HUES64 (cell line): Measurements from ENCODE around the gene PKN2.
A peak's percentile ranks its signal among the peaks of the same experiment; 100 is the strongest.
"Not testable (repeated sequence)": the region's sequence is repeated elsewhere in the genome, so short reads cannot be mapped to it uniquely, and the experiment has no call there.

Source experiments
- H3K27ac ChIP-seq: 2 replicates; pipeline ENCODE4 v1.7.0; 2013; ENCODE audit warnings: low read depth, low read length, inconsistent platforms
- H3K27me3 ChIP-seq: 2 replicates; pipeline ENCODE4 v1.6.1; 2013; ENCODE audit warnings: mild to moderate bottlenecking, low read length; ENCODE audit not compliant: insufficient read depth
- H3K36me3 ChIP-seq: 2 replicates; pipeline ENCODE4 v1.6.1; 2013; ENCODE audit warnings: mild to moderate bottlenecking, low read length; ENCODE audit not compliant: insufficient read depth
- H3K4me1 ChIP-seq: 2 replicates; pipeline ENCODE4 v1.6.1; 2013; ENCODE audit warnings: mild to moderate bottlenecking, low read length, moderate library complexity; ENCODE audit not compliant: insufficient read depth
- H3K4me3 ChIP-seq: 2 replicates; pipeline ENCODE4 v1.5.1; 2013; ENCODE audit warnings: mild to moderate bottlenecking, low read length, moderate library complexity
- H3K9ac ChIP-seq: 2 replicates; pipeline ENCODE4 v1.6.1; 2013; ENCODE audit warnings: mild to moderate bottlenecking, low read depth, low read length
- H3K9me3 ChIP-seq: 2 replicates; pipeline ENCODE4 v1.6.1; 2013; ENCODE audit warnings: low read depth, low read length; ENCODE audit not compliant: insufficient read depth
- WGBS: fragments of 150-250, 120-280 bp; methylation state at CpG from one replicate; pipeline ENCODE4 v1.1.7; 2013; ENCODE audit warnings: missing lambda C conversion rate; 5-methylcytosine and 5-hydroxymethylcytosine counted together

The PKN2 gene

DNA sequence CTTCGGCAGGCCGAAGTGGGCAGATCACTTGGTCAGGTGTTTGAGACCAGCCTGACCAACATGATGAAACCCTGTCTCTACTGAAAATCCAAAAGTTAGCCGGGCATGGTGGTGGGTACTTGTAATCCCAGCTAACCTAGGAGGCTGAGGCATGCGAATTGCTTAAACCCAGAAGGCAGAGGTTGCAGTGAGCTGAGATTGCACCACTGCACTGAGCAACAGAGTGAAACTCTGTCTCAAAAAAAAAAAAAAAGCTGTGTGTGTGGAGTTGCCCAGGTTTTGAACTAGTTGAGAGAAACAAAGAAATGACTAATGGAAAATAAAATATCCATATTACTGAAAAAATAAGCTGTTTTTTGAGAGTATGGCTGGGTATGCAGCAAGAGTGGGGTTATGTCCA lies 107.1 kb downstream of the PKN2 start:
- WGBS: 96% methylated on average over 4 of the region's 4 CpGs

DNA sequence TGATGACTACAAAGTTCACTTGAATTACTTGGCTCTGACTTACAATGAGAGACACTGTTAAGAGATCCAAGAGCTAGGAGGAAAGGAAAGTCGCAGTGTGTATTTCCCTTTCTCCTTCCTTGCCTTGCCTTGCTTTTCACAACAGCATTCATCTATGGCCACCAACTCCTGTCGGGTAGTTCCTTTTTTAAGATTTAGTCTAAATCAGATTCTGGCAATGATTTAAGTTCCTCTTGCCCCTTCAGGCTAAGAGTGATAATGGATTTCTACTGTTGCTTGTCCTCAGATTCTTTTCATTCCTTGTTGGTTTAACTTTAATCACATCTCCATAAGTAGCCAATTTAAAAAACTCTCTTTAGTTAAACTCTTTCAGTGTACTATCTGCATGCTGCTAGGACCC lies 115.4 kb downstream of the PKN2 start:
- Histone ChIP-seq H3K4me1 (no peaks in the 10 kb centered on the region), H3K27ac (no peak overlapping the region), H3K36me3 (peaks cover 73% of the 10 kb centered on the region), H3K27me3 (no peaks in the 10 kb centered on the region), H3K9ac (no peak overlapping the region), H3K9me3 (peaks cover 19% of the 10 kb centered on the region), H3K4me3 (no peak overlapping the region)
- 96% methylated on average over 2 of the region's 2 CpGs for WGBS

More for the DNA sequence above, 107.1 kb downstream of the PKN2 start:
- H3K27ac ChIP-seq: no peak overlapping the region
- H3K9ac ChIP-seq: no peak overlapping the region
- peaks cover 78% of the 10 kb centered on the region for H3K36me3 ChIP-seq
- H3K27me3 ChIP-seq: no peaks in the 10 kb centered on the region
- no peaks in the 10 kb centered on the region for H3K4me1 ChIP-seq
- no peak overlapping the region for H3K4me3 ChIP-seq
- no peaks in the 10 kb centered on the region for H3K9me3 ChIP-seq

DNA sequence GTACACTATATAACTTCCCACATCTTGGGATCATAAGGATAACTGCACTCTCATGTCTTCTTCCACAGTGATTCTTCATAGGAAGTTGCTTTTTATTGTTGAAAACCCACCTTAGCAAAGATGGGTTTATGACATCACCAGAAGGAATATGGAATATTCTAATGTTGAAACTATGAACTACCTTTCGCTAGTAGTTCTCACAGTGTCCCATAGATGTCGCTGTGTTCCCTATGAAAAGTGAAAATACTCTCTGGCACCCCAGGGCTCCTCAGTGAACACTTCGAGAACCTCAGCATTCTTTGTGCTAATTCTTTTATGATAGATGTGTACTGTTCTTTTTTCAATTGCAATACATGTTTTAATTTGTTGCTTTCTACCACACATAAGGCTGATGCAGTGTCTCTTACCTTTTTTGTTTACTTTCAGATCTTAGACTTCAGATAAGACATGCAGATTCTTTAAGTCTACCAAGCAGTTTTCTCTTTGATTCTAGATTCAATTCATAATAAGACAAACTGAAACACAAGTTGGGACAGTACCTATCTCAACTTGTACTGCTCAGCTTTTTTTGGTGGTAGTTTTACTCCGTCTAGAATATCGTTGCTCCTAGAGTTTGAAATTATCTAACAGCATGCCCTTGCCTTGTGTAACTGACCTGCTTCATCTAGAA lies 116.4 kb downstream of the PKN2 start:
- H3K4me3 ChIP-seq: no peak overlapping the region
- no peak overlapping the region for H3K9ac ChIP-seq
- H3K27ac ChIP-seq: no peak overlapping the region
- WGBS: 96% methylated on average over 5 of the region's 5 CpGs
- H3K9me3 ChIP-seq: peaks cover 19% of the 10 kb centered on the region
- H3K4me1 ChIP-seq: no peaks in the 10 kb centered on the region
- H3K36me3 ChIP-seq: peaks cover 73% of the 10 kb centered on the region
- H3K27me3 ChIP-seq: no peaks in the 10 kb centered on the region

DNA sequence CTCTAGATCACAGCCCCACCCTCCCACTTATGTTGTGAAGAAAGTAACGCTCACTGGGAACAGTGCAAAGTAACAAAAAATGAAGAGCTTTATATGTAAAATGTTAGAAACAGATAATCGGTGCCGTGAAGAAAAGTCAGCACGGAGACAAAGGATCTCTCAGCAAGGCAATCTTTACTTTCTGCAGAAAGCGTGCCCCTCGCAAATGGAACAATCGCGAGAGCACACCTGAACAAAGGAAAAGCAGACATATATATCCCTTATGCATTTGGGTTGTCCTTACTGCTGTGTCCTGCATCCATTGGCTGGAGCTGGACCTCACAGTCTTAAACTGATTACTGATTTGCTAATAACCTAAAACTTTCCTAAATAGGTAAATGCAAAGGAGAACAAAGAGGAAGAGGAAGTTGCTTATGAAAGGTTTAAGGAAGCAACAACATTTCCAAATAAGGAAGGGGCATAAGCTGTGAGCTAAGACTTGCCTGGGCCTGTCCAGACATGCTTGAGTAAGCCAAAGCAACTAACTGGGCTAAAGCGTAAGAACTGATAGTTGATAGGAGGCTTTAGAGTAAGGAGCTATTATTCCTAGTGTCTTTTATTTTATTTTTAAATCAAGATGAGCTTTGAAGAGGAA lies 117.6 kb downstream of the PKN2 start:
- H3K9me3 ChIP-seq: peaks cover 19% of the 10 kb centered on the region
- H3K36me3 ChIP-seq: peaks cover 85% of the 10 kb centered on the region
- H3K27ac ChIP-seq: 0 out of 2 replicates have a peak overlapping the region, but pooled peaks have one; percentile 30
- H3K4me3 ChIP-seq: no peak overlapping the region
- no peaks in the 10 kb centered on the region for H3K4me1 ChIP-seq
- H3K9ac ChIP-seq: no peak overlapping the region
- H3K27me3 ChIP-seq: no peaks in the 10 kb centered on the region
- 93% methylated on average over 9 of the region's 9 CpGs for WGBS

DNA sequence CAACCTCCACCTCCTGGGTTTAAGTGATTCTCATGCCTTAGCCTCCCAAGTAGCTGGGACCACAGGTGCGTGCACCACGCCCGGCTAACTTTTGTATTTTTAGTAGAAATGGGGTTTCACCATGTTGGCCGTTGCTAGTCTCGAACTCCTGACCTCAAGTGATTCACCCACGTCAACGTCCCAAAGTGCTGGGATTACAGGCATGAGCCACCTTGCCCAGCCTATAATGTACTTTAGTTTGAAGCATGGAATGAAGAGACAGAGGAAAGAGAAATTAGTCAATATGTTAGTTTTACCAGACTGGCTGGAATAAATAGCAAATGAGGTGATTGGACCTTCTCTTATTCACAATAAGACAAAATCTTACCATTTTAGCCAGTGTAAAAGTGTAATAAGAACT lies 118.3 kb downstream of the PKN2 start:
- H3K27me3 ChIP-seq: no peaks in the 10 kb centered on the region
- H3K4me1 ChIP-seq: no peaks in the 10 kb centered on the region
- no peak overlapping the region for H3K9ac ChIP-seq
- no peak overlapping the region for H3K4me3 ChIP-seq
- peaks cover 92% of the 10 kb centered on the region for H3K36me3 ChIP-seq
- peaks cover 19% of the 10 kb centered on the region for H3K9me3 ChIP-seq
- 94% methylated on average over 7 of the region's 7 CpGs for WGBS
- no peak overlapping the region for H3K27ac ChIP-seq

DNA sequence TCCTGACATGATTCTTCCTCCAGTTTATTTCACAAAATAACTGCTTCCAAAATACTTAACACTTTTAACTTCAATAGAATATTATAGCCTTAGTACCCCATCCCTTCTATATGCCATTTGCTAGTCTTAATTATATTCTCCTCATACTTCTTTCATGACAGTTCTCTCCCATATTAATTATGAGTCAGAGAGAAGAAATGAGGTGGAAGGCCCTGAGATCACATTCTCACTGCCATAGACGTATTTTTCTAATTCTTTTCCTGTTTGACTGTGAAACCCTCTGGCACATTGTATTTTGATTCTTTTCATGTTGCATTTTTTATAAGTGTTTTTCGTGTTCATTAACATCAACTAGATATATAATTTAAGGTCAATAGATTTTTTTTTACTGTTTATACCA lies 118.9 kb downstream of the PKN2 start:
- Histone ChIP-seq H3K4me1 (no peaks in the 10 kb centered on the region), H3K27ac (no peak overlapping the region), H3K36me3 (peaks cover 92% of the 10 kb centered on the region), H3K9ac (no peak overlapping the region), H3K27me3 (no peaks in the 10 kb centered on the region), H3K9me3 (peaks cover 19% of the 10 kb centered on the region), H3K4me3 (no peak overlapping the region)
- WGBS: no CpG with 5 or more reads among the region's 2 CpGs

DNA sequence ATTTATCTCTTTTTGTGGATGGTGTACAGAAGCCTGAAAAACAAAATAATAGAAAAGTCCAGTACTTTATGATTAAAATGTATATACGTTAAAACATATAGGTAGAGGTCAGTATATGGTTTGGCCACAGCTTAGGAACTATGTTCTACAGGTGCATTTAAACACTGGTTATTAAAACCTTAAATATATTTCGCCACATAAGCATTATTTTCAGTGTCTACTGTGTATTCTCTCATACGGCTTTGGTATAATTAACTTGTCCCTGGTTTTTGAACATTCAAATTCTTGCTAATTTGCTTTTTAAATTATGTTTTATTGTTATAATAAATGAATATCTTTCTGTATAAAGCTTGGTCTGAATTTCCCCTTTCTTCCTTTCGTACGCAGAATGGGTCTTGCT lies 119.4 kb downstream of the PKN2 start:
- no peaks in the 10 kb centered on the region for H3K27me3 ChIP-seq
- peaks cover 93% of the 10 kb centered on the region for H3K36me3 ChIP-seq
- no peaks in the 10 kb centered on the region for H3K4me1 ChIP-seq
- no peak overlapping the region for H3K4me3 ChIP-seq
- WGBS: 90% methylated on average over 2 of the region's 5 CpGs
- H3K27ac ChIP-seq: no peak overlapping the region
- H3K9ac ChIP-seq: no peak overlapping the region
- peaks cover 19% of the 10 kb centered on the region for H3K9me3 ChIP-seq

DNA sequence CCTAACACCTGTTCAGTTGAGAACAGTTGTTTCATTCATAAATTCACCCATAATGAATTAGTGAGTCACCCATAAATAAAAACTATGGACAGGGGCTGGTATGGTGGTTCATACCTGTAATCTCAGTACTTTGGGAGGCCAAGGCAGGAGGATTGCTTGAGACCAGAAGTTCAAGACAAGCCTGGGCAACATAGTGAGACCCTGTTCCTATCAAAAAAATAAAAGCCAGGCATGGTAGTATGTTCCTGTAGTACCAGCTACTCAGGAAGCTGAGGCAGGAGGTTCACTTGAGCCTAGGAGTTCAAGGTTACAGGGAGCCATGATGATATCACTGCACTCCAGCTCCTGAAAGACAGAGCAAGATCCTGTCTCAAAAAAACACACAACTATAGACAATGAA lies 128.3 kb downstream of the PKN2 start:
- no peak overlapping the region for H3K9ac ChIP-seq
- peaks cover 76% of the 10 kb centered on the region for H3K36me3 ChIP-seq
- H3K4me3 ChIP-seq: no peak overlapping the region
- no peaks in the 10 kb centered on the region for H3K27me3 ChIP-seq
- H3K4me1 ChIP-seq: no peaks in the 10 kb centered on the region
- no peaks in the 10 kb centered on the region for H3K9me3 ChIP-seq
- no peak overlapping the region for H3K27ac ChIP-seq

DNA sequence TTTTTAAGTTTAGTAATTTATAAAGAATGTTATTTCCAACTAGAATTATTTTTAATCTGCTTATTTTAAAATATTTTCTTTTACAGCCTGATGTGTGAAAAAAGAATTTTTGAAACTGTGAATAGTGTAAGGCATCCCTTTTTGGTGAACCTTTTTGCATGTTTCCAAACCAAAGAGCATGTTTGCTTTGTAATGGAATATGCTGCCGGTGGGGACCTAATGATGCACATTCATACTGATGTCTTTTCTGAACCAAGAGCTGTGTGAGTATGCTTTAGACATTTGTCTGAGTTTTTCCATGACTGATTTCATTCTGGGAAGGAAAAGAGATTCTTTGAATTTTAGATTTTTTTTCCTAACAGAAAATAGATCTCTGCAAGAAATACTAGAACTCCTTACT lies 129.4 kb downstream of the PKN2 start:
- WGBS: 95% methylated on average over 1 of the region's 1 CpG
- Histone ChIP-seq H3K4me3 (no peak overlapping the region), H3K36me3 (peaks cover 72% of the 10 kb centered on the region), H3K27me3 (no peaks in the 10 kb centered on the region), H3K9me3 (no peaks in the 10 kb centered on the region), H3K27ac (no peak overlapping the region), H3K9ac (no peak overlapping the region), H3K4me1 (no peaks in the 10 kb centered on the region)

DNA sequence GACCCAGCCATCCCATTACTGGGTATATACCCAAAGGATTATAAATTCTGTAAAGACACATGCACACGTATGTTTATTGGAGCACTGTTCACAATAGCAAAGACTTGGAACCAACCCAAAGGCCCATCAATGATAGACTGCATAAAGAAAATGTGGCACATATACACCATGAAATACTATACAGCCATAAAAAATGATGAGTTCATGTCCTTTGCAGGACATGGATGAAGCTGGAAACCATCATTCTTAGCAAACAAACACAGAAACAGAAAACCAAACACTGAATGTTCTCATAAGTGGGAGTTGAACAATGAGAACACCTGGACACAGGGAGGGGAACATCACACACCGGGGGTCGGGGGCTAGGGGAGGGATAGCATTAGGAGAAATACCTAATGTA lies 135.6 kb downstream of the PKN2 start:
- not testable (repeated sequence) for H3K4me3 ChIP-seq, H3K27ac ChIP-seq, H3K27me3 ChIP-seq, H3K4me1 ChIP-seq, H3K9me3 ChIP-seq, H3K9ac ChIP-seq
- peaks cover 37% of the 10 kb centered on the region for H3K36me3 ChIP-seq
- WGBS: 100% methylated on average over 3 of the region's 3 CpGs

DNA sequence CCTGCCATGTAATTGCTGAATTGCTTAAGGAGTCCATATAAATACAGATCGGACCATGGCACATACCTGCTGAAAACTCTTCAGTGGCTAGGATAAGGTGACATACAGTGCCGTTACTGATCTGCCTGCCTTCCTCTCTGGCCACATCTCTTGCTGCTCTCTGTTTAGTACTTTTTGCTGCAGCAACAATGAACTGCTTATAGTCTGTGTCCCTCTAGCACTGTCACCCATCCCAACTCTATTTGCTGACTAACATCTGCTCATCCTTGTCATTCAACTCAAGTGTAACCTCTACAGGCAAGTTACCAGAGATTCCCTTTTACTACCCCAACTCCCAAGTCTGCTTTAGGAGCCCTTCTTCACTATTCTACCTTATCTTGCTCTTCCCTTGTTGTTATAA lies 141.6 kb downstream of the PKN2 start:
- H3K27me3 ChIP-seq: no peaks in the 10 kb centered on the region
- no peak overlapping the region for H3K9ac ChIP-seq
- no peak overlapping the region for H3K4me3 ChIP-seq
- H3K36me3 ChIP-seq: peaks cover 57% of the 10 kb centered on the region
- WGBS: 96% methylated on average over 2 of the region's 2 CpGs
- no peaks in the 10 kb centered on the region for H3K9me3 ChIP-seq
- H3K4me1 ChIP-seq: peaks cover 5% of the 10 kb centered on the region; the same call in 1 of the 2 replicates
- H3K27ac ChIP-seq: no peak overlapping the region
